GM18502 (cell line): ENCODE results near the gene SULT4A1.

ENCODE experiments used
- ATAC-seq: cut with Tn5 transposase; IDR thresholded peaks from one replicate; pipeline ENCODE4 v1.9.1; 2021; ENCODE audit warnings: mild to moderate bottlenecking; ENCODE audit not compliant: unreplicated experiment, poor library complexity

The SULT4A1 gene

DNA sequence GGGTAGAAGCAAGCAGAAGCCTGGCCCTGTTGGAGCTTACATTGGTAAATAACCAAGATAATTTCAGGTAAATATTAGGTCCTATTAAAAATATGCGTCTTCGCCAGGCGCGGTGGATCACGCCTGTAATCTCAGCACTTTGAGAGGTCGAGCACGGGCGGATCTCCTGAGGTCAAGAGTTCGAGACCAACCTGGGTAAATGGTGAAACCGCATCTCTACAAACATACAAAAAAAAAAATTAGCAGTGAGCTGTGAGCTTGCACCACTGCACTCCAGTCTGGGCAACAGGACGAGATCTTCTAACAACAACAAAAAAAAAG lies 529 bp upstream of the SULT4A1 start:
- ATAC-seq, result no peak

DNA sequence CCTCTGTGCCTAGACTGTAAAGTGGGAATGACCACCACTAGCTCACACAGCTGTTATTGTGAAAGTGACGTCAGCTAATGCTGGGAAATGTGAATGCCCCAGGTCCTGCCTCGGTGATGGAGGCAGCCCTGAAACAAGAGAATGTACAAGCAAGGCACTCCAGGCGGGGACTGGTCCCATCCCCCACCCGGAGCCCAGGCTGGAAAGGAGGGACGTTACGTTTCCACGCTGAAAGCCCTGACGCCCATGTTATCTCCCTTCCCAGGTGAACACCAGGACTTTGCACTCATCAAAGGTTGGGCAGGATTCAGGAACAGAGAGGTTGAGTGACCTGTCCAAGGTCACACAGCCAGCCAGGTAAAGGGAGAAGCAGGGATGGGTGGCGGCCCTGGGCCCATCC lies 784 bp downstream of the SULT4A1 start:
- ATAC-seq, result no peak

DNA sequence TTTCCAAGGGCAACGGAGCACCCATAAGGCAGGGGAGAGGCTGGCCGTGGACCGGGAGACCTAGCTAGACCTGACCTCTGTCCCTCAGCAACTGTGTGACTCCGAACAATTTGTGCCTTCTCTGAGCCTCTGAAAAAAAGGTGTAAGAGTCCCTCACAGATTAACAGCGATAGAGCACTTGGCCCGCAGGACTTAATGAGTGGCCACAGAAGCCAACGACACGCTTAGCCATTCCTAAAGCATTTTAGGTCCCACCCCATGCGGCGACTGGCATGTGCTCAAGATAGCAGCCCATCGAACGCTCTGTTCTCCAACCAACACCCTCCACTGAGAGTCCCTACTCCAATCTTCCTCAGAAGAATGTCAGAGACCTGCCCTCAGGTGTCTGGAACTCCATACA lies 1.5 kb downstream of the SULT4A1 start:
- ATAC-seq, result no peak

- ATAC-seq, result no peak
These were observed 2.2 kb downstream of the SULT4A1 start for GRCh38 chr22:43860126-43860525.

DNA sequence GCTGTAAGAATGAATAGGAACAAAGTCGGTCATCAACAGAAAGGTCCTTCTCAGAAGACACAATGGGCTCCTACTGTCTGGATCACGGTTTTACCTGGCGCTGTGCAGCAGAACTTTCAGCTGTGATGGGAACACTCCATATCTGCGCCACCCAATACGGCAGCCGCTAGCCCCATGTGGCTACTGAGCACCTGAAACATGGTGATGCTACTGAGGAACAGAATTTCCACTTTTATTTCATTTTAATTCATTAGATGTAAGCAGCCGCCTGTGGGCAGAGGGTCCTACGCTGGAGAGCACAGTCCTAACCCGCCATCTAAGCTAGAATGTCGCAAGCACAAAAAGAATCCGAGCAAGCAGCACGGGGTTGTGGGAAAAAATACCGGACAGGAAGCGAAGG lies 2.7 kb downstream of the SULT4A1 start:
- no peak for ATAC-seq

- no peak for ATAC-seq
These were observed 3.1 kb downstream of the SULT4A1 start for GRCh38 chr22:43859176-43859575.

DNA sequence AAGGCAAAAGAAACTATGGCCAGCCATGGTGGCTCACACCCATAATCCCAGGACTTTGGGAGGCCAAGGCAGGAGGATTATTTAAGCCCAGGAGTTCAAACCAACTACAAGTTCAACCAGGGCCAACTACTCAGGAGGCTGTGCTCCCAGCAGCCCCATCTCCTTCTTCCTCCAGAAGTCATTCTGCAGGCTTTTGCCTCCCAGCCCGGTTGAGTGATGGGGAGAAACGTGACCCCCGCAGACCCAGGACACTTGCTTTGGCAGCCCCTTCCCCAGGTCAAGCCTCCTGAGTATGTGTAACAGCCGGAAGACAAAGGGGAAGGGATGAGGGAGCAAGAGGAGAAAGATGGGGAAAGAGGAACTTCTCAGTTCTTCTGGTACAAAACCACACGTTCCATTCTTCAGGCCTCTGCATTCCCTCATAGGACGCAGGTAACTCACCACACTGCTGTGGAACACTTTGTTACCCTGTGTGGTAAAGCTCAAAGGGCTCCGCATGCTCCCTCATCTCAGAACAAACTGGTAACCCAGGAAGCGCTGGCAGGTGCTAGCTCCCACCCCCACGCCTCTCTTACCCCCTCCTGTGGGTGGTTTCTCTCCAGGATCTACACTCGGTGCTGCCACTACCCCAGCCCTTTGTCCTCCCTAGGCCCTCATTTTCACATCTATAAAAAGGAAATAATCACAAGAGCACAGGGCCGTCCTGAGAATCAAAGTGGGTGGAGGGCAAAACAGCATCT lies 4.0 kb downstream of the SULT4A1 start:
- no peak for ATAC-seq

DNA sequence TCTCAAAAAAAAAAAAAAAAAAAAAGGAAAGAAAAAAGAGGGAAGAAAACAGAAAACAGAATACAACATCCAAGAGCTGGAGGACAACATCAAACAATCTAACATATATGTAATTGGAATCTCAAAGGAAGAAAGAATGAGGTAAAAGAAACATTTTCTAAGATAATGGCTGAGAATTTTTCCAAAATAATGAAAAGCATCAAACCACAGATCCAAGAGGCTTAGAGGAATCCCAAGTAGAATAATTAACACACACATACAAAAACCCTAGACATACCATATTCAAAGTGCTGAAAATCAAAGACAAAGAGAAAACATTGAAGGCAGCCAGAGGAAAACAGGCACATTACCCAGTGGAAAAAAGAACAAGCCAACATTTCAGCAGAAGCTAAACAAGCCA lies 4.9 kb downstream of the SULT4A1 start:
- ATAC-seq, result no peak

DNA sequence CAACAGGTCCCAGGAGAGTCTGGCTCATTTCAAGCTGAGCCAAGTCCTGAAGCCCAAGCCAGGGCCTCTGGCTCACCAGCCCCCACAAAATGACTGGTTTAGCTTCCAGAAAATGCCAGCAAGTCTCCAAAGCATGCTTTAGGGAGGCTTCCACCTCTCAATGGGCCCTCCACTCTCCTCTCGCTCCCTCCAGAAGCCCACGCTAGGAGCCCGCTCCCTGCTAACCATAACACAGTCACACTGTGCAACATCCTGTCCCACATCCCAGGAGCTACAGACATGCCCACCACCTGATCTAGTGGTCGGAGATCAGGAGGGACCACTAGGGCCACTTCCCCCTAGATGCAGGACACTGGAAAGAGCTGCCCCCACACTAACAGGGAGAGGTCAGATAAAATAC lies 6.9 kb downstream of the SULT4A1 start:
- no peak for ATAC-seq

- ATAC-seq, result no peak
These were observed 7.5 kb downstream of the SULT4A1 start for GRCh38 chr22:43854786-43855271.

- ATAC-seq, result no peak
These were observed 8.1 kb downstream of the SULT4A1 start for GRCh38 chr22:43854121-43854785.

DNA sequence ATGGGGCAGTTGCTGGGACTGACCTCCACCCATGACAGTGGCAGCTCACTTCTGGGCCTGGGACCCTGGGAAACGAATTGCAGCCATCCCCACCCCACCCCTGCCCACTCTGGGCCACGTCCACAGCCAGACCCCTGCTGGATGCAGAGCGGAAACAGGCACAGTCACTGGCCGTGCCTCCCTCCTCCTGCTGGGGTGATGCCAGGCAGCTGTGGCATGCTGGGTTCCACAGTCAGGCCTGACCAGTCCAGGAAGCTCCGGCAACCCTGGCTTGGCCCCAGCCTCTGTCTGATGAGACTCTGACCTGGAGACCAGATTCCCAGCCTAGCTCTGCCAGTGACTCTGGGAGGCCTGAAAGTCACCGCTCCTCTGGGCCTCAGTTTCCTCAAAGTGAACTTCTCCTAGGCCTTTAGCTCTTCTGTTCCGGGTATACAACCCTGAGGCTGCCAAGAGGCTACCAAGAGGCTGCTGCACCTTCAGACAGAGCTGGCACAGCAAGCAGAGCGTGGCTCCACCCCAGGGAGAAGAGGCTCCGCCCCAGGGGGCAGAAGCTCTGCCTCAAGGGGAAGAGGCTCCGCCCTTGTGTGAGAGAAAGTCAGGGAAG lies 8.9 kb downstream of the SULT4A1 start:
- no peak for ATAC-seq

GRCh38 chr22:43852573-43853327 lies 9.6 kb downstream of the SULT4A1 start:
- ATAC-seq, result no peak

GRCh38 chr22:43851979-43852307 lies 10.4 kb downstream of the SULT4A1 start:
- no peak for ATAC-seq

- ATAC-seq, result no peak
These were observed 11.0 kb downstream of the SULT4A1 start for GRCh38 chr22:43851058-43851978.

DNA sequence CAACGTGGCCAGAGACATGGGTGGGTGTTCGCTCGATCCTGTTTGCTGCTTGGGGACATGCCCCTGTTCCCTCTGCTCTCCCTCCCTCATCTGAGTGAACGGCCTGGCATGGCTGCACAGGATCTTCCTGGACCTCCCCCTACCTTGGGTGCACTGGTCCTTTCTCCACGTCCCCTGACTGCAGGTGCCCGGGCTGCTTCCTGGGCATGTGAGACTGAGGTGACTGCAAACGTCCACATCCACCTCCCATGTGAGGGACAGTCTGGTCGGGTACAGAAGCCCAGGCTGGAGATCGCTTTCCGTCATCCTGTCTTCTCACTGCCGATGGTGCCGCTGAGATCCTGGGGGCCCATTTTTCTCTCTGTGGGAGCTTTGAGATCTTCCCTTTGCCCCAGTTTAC lies 11.8 kb downstream of the SULT4A1 start:
- ATAC-seq, result no peak

DNA sequence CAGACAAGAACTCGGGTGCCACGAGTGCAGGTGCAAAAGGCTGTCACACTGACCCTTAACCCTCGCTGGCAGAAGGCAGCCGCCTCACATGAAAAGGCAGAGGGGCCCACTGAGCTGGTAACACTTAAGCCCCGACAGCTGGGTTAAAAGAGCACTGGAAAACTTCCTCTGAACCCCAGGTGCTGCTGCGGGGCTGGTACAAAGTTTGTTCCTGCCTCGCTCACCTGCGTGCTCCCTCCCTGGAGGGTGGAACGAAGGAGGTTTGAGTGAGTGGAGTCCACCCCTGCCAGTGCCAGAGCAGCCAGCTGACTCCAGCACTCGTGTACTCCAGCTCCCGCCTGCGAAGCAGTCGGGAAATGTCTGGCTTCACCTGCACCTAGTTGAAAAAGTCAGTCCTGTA lies 12.6 kb downstream of the SULT4A1 start:
- no peak for ATAC-seq

- ATAC-seq, result no peak
These were observed 13.7 kb downstream of the SULT4A1 start for GRCh38 chr22:43848366-43849171.
